HG03342 (cell line): ENCODE data around the gene SPATS2.
A peak's percentile ranks its signal among the peaks of the same experiment; 100 is the strongest.

Experiments
- ATAC-seq: cut with Tn5 transposase; IDR thresholded peaks from one replicate; pipeline ENCODE4 v1.9.1; 2021; ENCODE audit warnings: mild to moderate bottlenecking, moderate library complexity; ENCODE audit not compliant: unreplicated experiment

SPATS2 gene

DNA sequence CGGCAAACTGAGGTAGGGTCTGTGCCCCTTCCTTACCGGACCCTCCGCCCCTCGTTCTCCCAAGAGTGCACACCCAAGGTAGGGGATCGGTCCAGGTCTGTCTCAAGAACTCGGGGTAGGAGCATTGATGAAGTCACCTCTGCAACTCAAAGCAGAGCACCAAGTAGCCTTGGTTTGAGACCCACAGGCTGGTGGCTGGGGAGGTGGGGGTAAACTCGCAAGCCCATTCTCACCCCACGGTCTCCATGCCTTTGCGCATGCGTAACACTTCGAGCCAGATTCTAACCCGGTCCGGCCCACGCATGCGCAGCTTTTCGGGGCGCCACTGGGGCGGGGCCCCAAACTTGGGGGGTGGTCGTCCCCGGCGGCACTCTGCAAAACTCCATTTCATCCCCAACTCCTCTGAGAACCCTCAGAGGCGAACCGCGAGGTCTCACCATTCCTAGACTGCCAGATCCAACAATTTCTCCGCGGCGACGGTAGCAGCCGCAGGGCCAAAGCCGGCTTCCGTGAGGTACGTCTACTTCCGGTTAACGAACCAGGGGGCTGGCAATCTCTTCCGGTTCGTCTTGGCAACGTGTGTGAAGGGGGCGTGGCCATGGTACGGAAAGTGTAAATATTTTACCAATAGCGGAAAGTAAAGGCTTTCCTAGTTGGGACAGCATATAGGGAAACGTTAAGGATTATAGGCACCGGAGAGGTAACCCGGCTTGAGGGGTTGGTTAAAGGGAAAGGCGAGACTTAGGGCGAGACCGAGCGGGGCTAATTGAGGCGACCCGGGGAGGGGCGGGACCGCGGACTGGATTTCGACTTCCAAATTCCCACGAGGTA is 200.6 kb downstream of the SPATS2 start, which contains the start of gene MCRS1:
Gene MCRS1, minus strand, starts transcription at position 532 of the 831 bp plus-strand sequence. CDS start 1,411 bp downstream, outside the sequence.
- ATAC-seq: peak; percentile 77

DNA sequence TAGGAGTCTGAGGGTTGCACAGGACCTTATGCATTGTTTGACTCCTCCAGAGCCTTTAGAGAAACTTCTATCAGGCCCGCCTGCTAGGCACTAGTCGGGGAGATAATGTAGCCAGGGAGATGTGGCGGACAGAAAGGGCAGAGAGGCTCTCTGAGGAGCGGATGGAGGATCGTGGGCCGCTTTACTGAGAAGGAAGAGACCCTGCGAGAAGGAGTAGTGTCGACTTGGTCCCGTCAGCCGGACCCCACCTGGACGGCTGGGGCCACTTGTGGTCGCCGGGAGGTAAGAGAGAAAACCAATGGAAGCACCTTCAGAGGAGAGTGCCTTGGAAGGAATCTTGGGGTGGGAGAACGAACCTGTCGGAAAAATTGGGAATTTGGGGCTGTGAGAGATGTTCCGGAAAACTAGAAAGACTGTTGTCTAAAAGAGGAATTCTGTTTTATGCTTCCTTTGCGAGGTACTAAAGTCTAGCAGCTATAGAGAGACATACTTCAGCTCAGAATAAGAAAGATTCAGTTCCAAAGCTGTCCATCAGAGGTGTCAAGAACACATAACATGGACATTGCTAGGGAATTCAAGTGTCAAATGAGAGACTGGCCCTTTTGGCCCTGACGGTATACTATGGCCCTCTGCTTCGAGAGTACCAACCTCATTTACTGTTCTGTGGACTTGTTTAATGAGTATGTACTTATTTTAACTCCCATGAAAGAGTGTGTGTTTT is 201.3 kb downstream of the SPATS2 start:
- ATAC-seq: peak; percentile 23
